GM18858 (cell line): ENCODE data around the gene SH3BP1.
"Not testable (repeated sequence)": the region's sequence is repeated elsewhere in the genome, so short reads cannot be mapped to it uniquely, and the experiment has no call there.

Experiments used
- ATAC-seq: cut with Tn5 transposase; IDR thresholded peaks from one replicate; pipeline ENCODE4 v1.9.1; 2021; ENCODE audit not compliant: unreplicated experiment

SH3BP1 gene

GRCh38 chr22:37639070-37639760, at the start of gene SH3BP1:
SH3BP1 (plus strand) TSS chr22:37639669; CDS start chr22:37639788, 119 bp downstream.
- no peak for ATAC-seq

DNA sequence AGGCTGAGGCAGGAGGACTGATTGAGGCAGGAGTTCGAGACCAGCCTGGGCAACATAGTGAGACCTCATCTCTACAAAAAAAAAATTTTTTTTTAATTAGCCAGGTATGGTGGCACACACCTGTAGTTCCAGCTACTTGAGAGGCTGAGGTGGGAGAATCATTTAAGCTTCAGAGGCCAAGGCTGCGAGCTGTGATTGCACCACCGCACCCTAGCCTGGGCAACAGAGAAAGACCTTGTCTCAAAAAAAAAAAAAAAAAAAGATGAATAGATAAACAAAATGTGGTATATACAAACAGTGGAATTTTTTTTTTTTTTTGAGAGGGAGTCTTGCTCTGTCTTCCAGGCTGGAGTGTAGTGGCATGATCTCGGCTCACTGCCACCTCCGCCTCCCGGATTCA, 48.4 kb upstream of the SH3BP1 start:
- not testable (repeated sequence) for ATAC-seq

- ATAC-seq, result no peak
These were observed 47.6 kb upstream of the SH3BP1 start for GRCh38 chr22:37591823-37592404.

GRCh38 chr22:37594237-37594636, 45.2 kb upstream of the SH3BP1 start:
- no peak for ATAC-seq

GRCh38 chr22:37599153-37599552, 40.3 kb upstream of the SH3BP1 start:
- ATAC-seq, result no peak

DNA sequence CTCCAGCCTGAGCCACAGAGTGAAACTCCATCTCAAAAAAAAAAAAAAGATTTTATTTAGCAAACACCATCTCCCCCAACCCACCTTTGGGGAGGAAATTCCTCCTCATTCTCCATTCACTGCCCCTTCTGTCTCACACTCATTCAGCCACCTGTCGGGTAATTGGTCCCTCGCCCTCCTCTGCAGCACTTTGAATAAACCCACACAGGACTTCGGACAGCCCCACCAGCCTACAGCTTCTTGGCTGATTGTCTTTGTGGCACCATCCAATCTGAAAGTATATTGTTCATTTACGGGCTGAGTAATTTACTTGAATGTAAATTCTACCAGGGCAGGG, 38.3 kb upstream of the SH3BP1 start:
- ATAC-seq, result no peak

GRCh38 chr22:37601540-37602442, 37.7 kb upstream of the SH3BP1 start:
- ATAC-seq, result no peak

- not testable (repeated sequence) for ATAC-seq
These were observed 36.8 kb upstream of the SH3BP1 start for GRCh38 chr22:37602546-37603277.

- no peak for ATAC-seq
These were observed 35.4 kb upstream of the SH3BP1 start for GRCh38 chr22:37604074-37604473.

- ATAC-seq, result no peak
These were observed 34.6 kb upstream of the SH3BP1 start for GRCh38 chr22:37604875-37605274.

DNA sequence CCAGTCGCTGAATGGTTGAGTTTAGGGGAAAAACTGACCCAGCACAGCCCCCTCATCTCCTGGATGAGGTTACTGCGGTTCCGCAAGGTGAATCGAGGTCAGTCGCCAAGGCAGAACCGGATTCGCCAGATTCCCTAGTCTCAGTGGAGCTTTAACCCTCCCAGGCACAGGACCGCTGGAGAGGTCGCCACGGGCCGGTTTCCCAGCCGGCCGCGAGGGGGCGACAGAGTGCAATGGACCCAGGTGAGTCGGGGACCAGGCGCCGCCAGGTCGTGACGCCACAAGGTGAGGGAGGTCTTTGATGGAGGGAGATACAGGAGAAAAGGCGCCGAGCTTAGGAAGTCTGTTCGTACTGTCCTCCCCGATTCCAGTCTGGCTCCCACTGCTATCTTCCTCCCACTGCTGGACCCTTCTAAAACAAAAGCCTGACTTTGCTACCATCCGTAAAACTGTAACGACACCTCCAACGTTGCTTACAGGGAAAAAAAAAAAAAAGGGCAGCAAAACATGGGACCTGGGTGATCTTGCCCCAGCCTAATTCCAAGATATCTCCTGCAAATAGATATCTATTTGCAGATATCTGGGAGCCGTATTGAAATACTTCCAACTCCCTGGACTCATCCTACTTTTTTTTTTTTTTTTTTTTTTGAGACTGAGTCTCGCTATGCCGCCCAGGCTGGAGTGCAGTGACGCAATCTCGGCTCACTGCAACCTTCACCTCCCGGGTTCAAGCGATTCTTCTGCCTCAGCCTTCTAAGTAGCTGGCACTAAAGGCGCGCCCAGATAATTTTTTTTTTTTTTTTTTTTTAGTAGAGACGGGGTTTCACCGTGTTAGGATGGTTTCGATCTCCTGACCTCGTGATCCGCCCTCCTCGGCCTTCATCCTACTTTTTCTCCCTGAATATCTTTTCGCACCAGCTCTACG, 32.2 kb upstream of the SH3BP1 start:
- no peak for ATAC-seq

DNA sequence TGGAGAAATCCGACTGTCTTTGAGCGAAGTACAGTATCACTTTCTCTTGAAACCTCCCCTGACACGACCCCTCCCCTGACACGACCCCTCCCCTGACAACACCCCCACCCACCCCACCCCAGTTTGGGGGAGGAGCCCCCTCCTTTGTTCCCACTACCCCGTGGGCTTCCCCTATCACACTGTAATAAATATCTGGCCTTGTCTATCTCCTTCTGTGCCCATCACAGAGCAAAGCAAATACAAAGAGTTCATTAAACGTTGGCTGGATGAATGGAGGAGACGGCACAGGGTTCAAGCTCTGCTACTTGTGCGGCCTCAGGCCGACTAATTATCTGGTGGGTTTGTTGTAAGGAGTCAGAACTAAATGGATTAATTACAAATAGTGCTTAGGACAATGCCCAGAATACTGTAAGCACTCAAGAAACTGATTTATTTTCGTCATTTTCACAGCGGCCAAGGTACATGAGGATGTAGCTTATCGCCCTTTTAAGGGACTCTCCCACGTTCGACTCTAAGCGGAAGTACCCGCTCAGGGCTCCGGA, 31.5 kb upstream of the SH3BP1 start:
- ATAC-seq, result no peak

- ATAC-seq, result peak; percentile 51
These were observed 30.8 kb upstream of the SH3BP1 start, which contains the start of gene GGA1 for GRCh38 chr22:37608477-37609239. GGA1 (plus strand) TSS chr22:37608834; CDS start chr22:37608861, 27 bp downstream.

GRCh38 chr22:37609240-37610152, 30.0 kb upstream of the SH3BP1 start:
- no peak for ATAC-seq

DNA sequence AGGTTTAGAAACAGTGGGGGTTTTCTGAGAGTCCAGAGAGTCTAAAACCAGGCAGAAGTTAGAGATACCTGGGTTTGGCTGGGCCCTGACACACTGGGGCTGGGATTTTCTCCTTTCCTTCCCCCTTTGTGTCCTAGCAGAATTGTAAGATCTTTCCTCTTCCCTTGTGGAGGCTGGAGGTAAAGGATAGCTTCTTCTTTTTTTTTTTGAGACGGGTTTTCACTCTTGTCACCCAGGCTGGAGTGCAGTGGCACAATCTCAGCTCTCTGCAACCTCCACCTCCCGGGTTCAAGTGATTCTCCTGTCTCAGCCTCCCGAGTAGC, 29.4 kb upstream of the SH3BP1 start:
- not testable (repeated sequence) for ATAC-seq

GRCh38 chr22:37610480-37611129, 28.9 kb upstream of the SH3BP1 start:
- ATAC-seq, result no peak

DNA sequence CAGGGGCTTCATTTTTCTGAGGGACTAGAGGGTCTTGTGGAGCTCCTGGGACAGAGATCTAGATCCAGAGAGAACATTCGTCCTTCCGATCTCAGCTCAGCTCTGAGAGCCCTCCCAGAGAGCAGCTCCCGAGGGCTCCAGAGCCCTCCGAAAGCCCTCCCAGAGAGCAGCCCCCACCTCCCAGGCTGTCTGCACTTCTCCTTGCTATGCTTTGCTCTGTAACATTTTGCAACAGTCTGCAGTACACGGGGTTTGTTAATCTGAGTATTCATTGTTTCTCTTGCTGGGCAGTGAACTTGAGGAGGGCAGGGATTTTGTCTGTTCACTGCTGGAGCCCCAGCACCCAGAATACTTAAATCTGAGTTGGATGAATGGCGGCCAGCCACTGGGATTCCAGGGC, 28.3 kb upstream of the SH3BP1 start:
- ATAC-seq, result no peak
